ENCODE measurements around the gene HMCN2.

Gene HMCN2

GRCh38 chr9:130364619-130365322 lies 99.2 kb downstream of the HMCN2 start:
- TF ChIP-seq CTCF (IDR thresholded peaks at IDR 0.05; ENCODE audit: borderline replicate concordance, control extremely low read depth, extremely low read depth, insufficient read depth, missing control alignments), result no peak
- DNase-seq (ENCODE audit: low spot score), result no peak
- in situ Hi-C loops (cut with MboI; ENCODE audit: low sequenced_read_pairs, unreplicated experiment), result no loop called here

GRCh38 chr9:130365323-130365721 lies 99.8 kb downstream of the HMCN2 start:
- no peak for DNase-seq (ENCODE audit: low spot score)
- TF ChIP-seq CTCF (IDR thresholded peaks at IDR 0.05; ENCODE audit: borderline replicate concordance, control extremely low read depth, extremely low read depth, insufficient read depth, missing control alignments), result no peak
- in situ Hi-C loops (cut with MboI; ENCODE audit: low sequenced_read_pairs, unreplicated experiment), result no loop called here

GRCh38 chr9:130366072-130366471 lies 100.5 kb downstream of the HMCN2 start:
- in situ Hi-C loops (cut with MboI; ENCODE audit: low sequenced_read_pairs, unreplicated experiment), result no loop called here

GRCh38 chr9:130366888-130367550 lies 101.5 kb downstream of the HMCN2 start:
- TF ChIP-seq CTCF (IDR thresholded peaks at IDR 0.05; ENCODE audit: borderline replicate concordance, control extremely low read depth, extremely low read depth, insufficient read depth, missing control alignments), result no peak
- no peak for DNase-seq (ENCODE audit: low spot score)
- in situ Hi-C loops (cut with MboI; ENCODE audit: low sequenced_read_pairs, unreplicated experiment), result no loop called here

More at GRCh38 chr9:130366072-130366471, 100.5 kb downstream of the HMCN2 start:
- no peak for TF ChIP-seq CTCF (IDR thresholded peaks at IDR 0.05; ENCODE audit: borderline replicate concordance, control extremely low read depth, extremely low read depth, insufficient read depth, missing control alignments)
- no peak for DNase-seq (ENCODE audit: low spot score)

- DNase-seq (ENCODE audit: low spot score), result no peak
- in situ Hi-C loops (cut with MboI; ENCODE audit: low sequenced_read_pairs, unreplicated experiment), result no loop called here
- no peak for TF ChIP-seq CTCF (IDR thresholded peaks at IDR 0.05; ENCODE audit: borderline replicate concordance, control extremely low read depth, extremely low read depth, insufficient read depth, missing control alignments)
Measured at GRCh38 chr9:130368631-130369103, 103.1 kb downstream of the HMCN2 start.

GRCh38 chr9:130370226-130370625 lies 104.7 kb downstream of the HMCN2 start:
- in situ Hi-C loops (cut with MboI; ENCODE audit: low sequenced_read_pairs, unreplicated experiment), result no loop called here

More at GRCh38 chr9:130370226-130370625, 104.7 kb downstream of the HMCN2 start:
- no peak for DNase-seq (ENCODE audit: low spot score)
- no peak for TF ChIP-seq CTCF (IDR thresholded peaks at IDR 0.05; ENCODE audit: borderline replicate concordance, control extremely low read depth, extremely low read depth, insufficient read depth, missing control alignments)
